ENCODE results near the gene ATP1A2.

Gene ATP1A2

GRCh38 chr1:160079448-160079847 lies 36.1 kb upstream of the ATP1A2 start:
- Histone ChIP-seq H3K9me3 (ENCODE audit: control insufficient read depth, insufficient read depth, low read depth, low read length) (no peaks in the 10 kb centered on the region), H3K27ac (ENCODE audit: extremely low read depth, low read depth, low read length) (no peak overlapping the region), H3K36me3 (ENCODE audit: control insufficient read depth in 2 of 2, insufficient read depth in 1 of 2, low read length in 2 of 2) (no peaks in the 10 kb centered on the region), H3K4me3 (ENCODE audit: low read depth, low read length) (no peak overlapping the region), H3K4me1 (ENCODE audit: control insufficient read depth, insufficient read depth, low read length) (no peaks in the 10 kb centered on the region)
- TF ChIP-seq ZNF280C (tag by site-specific recombination; IDR thresholded peaks at IDR 0.05) = no peak
- no peak for TF ChIP-seq ZBTB11 (tag by site-specific recombination; conservative IDR thresholded peaks at IDR 0.05; ENCODE audit: low read depth)
- TF ChIP-seq KLF16 (tag by site-specific recombination; IDR thresholded peaks at IDR 0.05) = no peak
- TF ChIP-seq ZNF148 (tag by site-specific recombination; IDR thresholded peaks at IDR 0.05; ENCODE audit: borderline replicate concordance) = no peak
- no peak for TF ChIP-seq ZNF626 (tag by site-specific recombination; IDR thresholded peaks at IDR 0.05)
- TF ChIP-seq ZNF660 (tag by site-specific recombination; IDR thresholded peaks at IDR 0.05) = no peak
- TF ChIP-seq EGR2 (tag by site-specific recombination; IDR thresholded peaks at IDR 0.05; ENCODE audit: low read depth) = no peak
- TF ChIP-seq ZIC2 (tag by site-specific recombination; IDR thresholded peaks at IDR 0.05) = no peak
- TF ChIP-seq ZNF510 (tag by site-specific recombination; IDR thresholded peaks at IDR 0.05; ENCODE audit: insufficient replicate concordance) = no peak
- ChIA-PET POLR2A (no interaction called here), CTCF (interaction anchor here (0.6 to 16.5 kb wide), 28 partner anchors 8 to 918 kb away, joined by 3 to 541 read pairs (median 4); partner anchors contain the start of genes IGSF8 and PIGM)

- 0 out of 2 replicates have a peak, but pooled peaks have one; percentile 20 for TF ChIP-seq OSR2 (tag by site-specific recombination; IDR thresholded peaks at IDR 0.05)
- TF ChIP-seq GLI4 (tag by site-specific recombination; IDR thresholded peaks at IDR 0.05) = no peak
- TF ChIP-seq PRDM10 (tag by site-specific recombination; IDR thresholded peaks at IDR 0.05) = 0 out of 2 replicates have a peak, but pooled peaks have one; percentile 10
- no peaks in the 10 kb centered on the region for H3K36me3 ChIP-seq (ENCODE audit: control insufficient read depth in 2 of 2, insufficient read depth in 1 of 2, low read length in 2 of 2)
- H3K27ac ChIP-seq (ENCODE audit: extremely low read depth, low read depth, low read length) = no peak overlapping the region
- CTCF ChIA-PET = interaction anchor here (0.6 to 16.5 kb wide), 5 partner anchors 9 to 218 kb away, joined by 3 to 541 read pairs (median 4); partner anchors contain the start of gene VSIG8
- POLR2A ChIA-PET = no interaction called here
- no peak overlapping the region for H3K4me3 ChIP-seq (ENCODE audit: low read depth, low read length)
- H3K9me3 ChIP-seq (ENCODE audit: control insufficient read depth, insufficient read depth, low read depth, low read length) = no peaks in the 10 kb centered on the region
- no peaks in the 10 kb centered on the region for H3K4me1 ChIP-seq (ENCODE audit: control insufficient read depth, insufficient read depth, low read length)
Observed at GRCh38 chr1:160080381-160081100, 35.0 kb upstream of the ATP1A2 start.

Data from HEK293 (cell line).